K562 (cell line): ENCODE results near the gene PPP2R2D. TPM values are rescaled to one million over a fixed set of nuclear protein-coding genes. Genes with fewer than 3 reads are reported as not detected.

Experiments
- BCLAF1 ChIP-seq, 2 experiments: fragments of 450-650 bp in 1 of 2; IDR thresholded peaks; 2 replicates each; pipeline ENCODE4 v1.6.1; 2011 to 2017; ENCODE audit warnings: low read depth in 2 of 2, antibody characterized with exemption in 1 of 2, borderline replicate concordance in 1 of 2, low read length in 1 of 2, mild to moderate bottlenecking in 1 of 2, mixed read lengths in 1 of 2; ENCODE audit not compliant: control insufficient read depth in 1 of 2
- E2F6 ChIP-seq, 2 experiments: IDR thresholded peaks; 2 replicates each; pipeline ENCODE4 v1.6.1; 2011; ENCODE audit warnings: borderline replicate concordance in 1 of 2, control low read depth in 1 of 2, low read depth in 1 of 2, low read length in 1 of 2, mild to moderate bottlenecking in 1 of 2, mixed read lengths in 1 of 2, moderate library complexity in 1 of 2; ENCODE audit not compliant: insufficient read depth in 1 of 2, insufficient read length in 1 of 2, poor library complexity in 1 of 2, severe bottlenecking in 1 of 2; ENCODE audit errors: extremely low read depth in 1 of 2
- HDAC1 ChIP-seq, 2 experiments: fragments of 450-650 bp; IDR thresholded peaks; 2 replicates each; pipeline ENCODE4 v1.6.1; 2016 to 2017; ENCODE audit warnings: inconsistent platforms in 1 of 2, mild to moderate bottlenecking in 1 of 2, moderate library complexity in 1 of 2
- MGA ChIP-seq: fragments of 450-650 bp; IDR thresholded peaks from 2 replicates; pipeline ENCODE4 v1.6.1; 2016; ENCODE audit warnings: mild to moderate bottlenecking, moderate library complexity
- NR2C2 ChIP-seq, 2 experiments: fragments of 200-800 bp in 1 of 2; sonication (Bioruptor generic) in 1 of 2; sonication (generic) in 1 of 2; formaldehyde crosslinking in 1 of 2; IDR thresholded peaks; 2 replicates each; pipeline versions ENCODE4 v1.6.1 to v1.8.0; 2016 to 2022; ENCODE audit warnings: mild to moderate bottlenecking in 1 of 2, missing compliant biosample characterization in 1 of 2, missing genetic modification characterization in 1 of 2, missing genetic modification reagents in 1 of 2
- ZEB2 ChIP-seq: fragments of 450-650 bp; IDR thresholded peaks from 2 replicates; pipeline ENCODE4 v1.6.1; 2016
- ZFP30 ChIP-seq: fragments of 250-450 bp; sonication (Bioruptor Pico); IDR thresholded peaks from 2 replicates; pipeline ENCODE4 v1.8.0; 2022; ENCODE audit warnings: moderate library complexity, mild to moderate bottlenecking, inconsistent platforms, borderline replicate concordance
- ZNF778 ChIP-seq: fragments of 450-650 bp; formaldehyde crosslinking; IDR thresholded peaks from 2 replicates; pipeline ENCODE4 v1.4.0; 2020; ENCODE audit warnings: mild to moderate bottlenecking, moderate library complexity
- polyA plus RNA-seq, 8 experiments: library from polyadenylated mRNA; depleted of rRNA in 4 of 8; stranded (reverse) in 5 of 8; unstranded in 3 of 8; fragments of >200 nt; fragmentation: Nextera tagmentation in 2 of 8; fragmentation: Illumina TruSeq in 1 of 8; extraction: Ambion mirVana in 2 of 8; extraction: Trizol in 1 of 8; gene quantifications; 2 replicates each; pipeline versions ENCODE4 v1.2.1 to v1.2.3, GENCODE V29; 2011 to 2014; ENCODE audit warnings: inconsistent platforms in 1 of 8, missing spikeins in 1 of 8
- total RNA-seq, 7 experiments: library from RNA; depleted of rRNA in 6 of 7; stranded (reverse); fragments of >200 nt in 6 of 7; fragmentation: Illumina TruSeq in 2 of 7; extraction: Trizol in 2 of 7; gene quantifications; 2 replicates each; pipeline versions ENCODE4 v1.2.1 to v1.2.3, GENCODE V29; 2011 to 2021; ENCODE audit warnings: low replicate concordance in 1 of 7

The PPP2R2D gene
- total and polyA plus RNA-seq, 9 of the 15 experiments (the other 6 are each of a cell fraction or from before 2014, with no cell fraction given): 1.9 to 37.0 (median 26.8) TPM

- peak in 1 of 2 experiments; percentile 13 for TF ChIP-seq E2F6 (IDR thresholded peaks at IDR 0.05; ENCODE audit: borderline replicate concordance in 1 of 2, extremely low read depth in 1 of 2, insufficient read depth in 1 of 2, insufficient read length in 1 of 2, low read depth in 1 of 2, low read length in 1 of 2, poor library complexity in 1 of 2, severe bottlenecking in 1 of 2)
- TF ChIP-seq ZFP30: no peak
- 0 out of 4 replicates have a peak, but pooled peaks of 1 of the 2 experiments have one; percentile 16 for TF ChIP-seq HDAC1 (IDR thresholded peaks at IDR 0.05)
- no peak for TF ChIP-seq BCLAF1 (IDR thresholded peaks at IDR 0.05; ENCODE audit: borderline replicate concordance in 1 of 2, control insufficient read depth in 1 of 2, low read depth in 2 of 2, low read length in 1 of 2)
- TF ChIP-seq ZEB2: no peak
- peak; percentile 64 for TF ChIP-seq MGA
- TF ChIP-seq NR2C2 (CRISPR knock-in tag; IDR thresholded peaks at IDR 0.05): no peak
- peak; percentile 69; the same call in 1 of the 2 replicates for TF ChIP-seq NR2C2 (tag; IDR thresholded peaks at IDR 0.05)
- no peak for TF ChIP-seq ZNF778 (CRISPR knock-in tag)
These were observed 8.6 kb upstream of the PPP2R2D start (continued) for GRCh38 chr10:131891929-131892805.
